GM23248 (cell line): Measurements from ENCODE around the gene ELOVL5. TPM values are rescaled to one million over a fixed set of nuclear protein-coding genes. Genes with fewer than 3 reads are reported as not detected.

Experiments
- DNase-seq: peaks from one replicate; pipeline ENCODE4 v3.0.0-alpha.2; 2015
- H2AFZ ChIP-seq: fragments of 200-600 bp; sonication (generic); 2 replicates; pipeline ENCODE4 v1.6.1; 2016; ENCODE audit warnings: antibody characterized with exemption
- H3F3A ChIP-seq: fragments of 200-600 bp; sonication (generic); 2 replicates; pipeline ENCODE4 v1.6.1; 2016; ENCODE audit warnings: mild to moderate bottlenecking, antibody characterized with exemption, mixed run types; ENCODE audit not compliant: insufficient read depth
- H3K27ac ChIP-seq: fragments of 200-600 bp; sonication (generic); 2 replicates; pipeline ENCODE4 v1.5.1; 2016; ENCODE audit warnings: mild to moderate bottlenecking
- H3K27me3 ChIP-seq: fragments of 200-600 bp; sonication (generic); replicated peaks from 2 replicates; pipeline ENCODE4 v1.6.1; 2016; ENCODE audit warnings: mild to moderate bottlenecking; ENCODE audit not compliant: insufficient read depth
- H3K36me3 ChIP-seq: fragments of 200-600 bp; sonication (generic); 2 replicates; pipeline ENCODE4 v1.6.1; 2016; ENCODE audit warnings: low read depth, mild to moderate bottlenecking
- H3K4me1 ChIP-seq: fragments of 200-600 bp; sonication (generic); 2 replicates; pipeline ENCODE4 v1.6.1; 2016; ENCODE audit warnings: mild to moderate bottlenecking; ENCODE audit not compliant: insufficient read depth
- H3K4me2 ChIP-seq: fragments of 200-600 bp; sonication (generic); one replicate; pipeline ENCODE4 v1.6.1; 2016; ENCODE audit warnings: mild to moderate bottlenecking; ENCODE audit not compliant: unreplicated experiment
- H3K4me3 ChIP-seq: fragments of 200-600 bp; sonication (generic); 2 replicates; pipeline ENCODE4 v1.5.1; 2016; ENCODE audit warnings: mild to moderate bottlenecking
- H3K79me2 ChIP-seq: fragments of 200-600 bp; sonication (generic); 2 replicates; pipeline ENCODE4 v1.6.1; 2016; ENCODE audit warnings: mild to moderate bottlenecking; ENCODE audit not compliant: insufficient read depth
- H3K9ac ChIP-seq: fragments of 200-600 bp; sonication (generic); 2 replicates; pipeline ENCODE4 v1.6.1; 2016; ENCODE audit warnings: mild to moderate bottlenecking
- H3K9me2 ChIP-seq: fragments of 200-600 bp; sonication (generic); 2 replicates; pipeline ENCODE4 v1.6.1; 2016; ENCODE audit warnings: mixed run types, mild to moderate bottlenecking, moderate library complexity; ENCODE audit not compliant: insufficient read depth
- H3K9me3 ChIP-seq: fragments of 200-600 bp; sonication (generic); one replicate; pipeline ENCODE4 v1.6.1; 2017; ENCODE audit warnings: low read depth
- H4K20me1 ChIP-seq: fragments of 200-600 bp; sonication (generic); 2 replicates; pipeline ENCODE4 v1.6.0; 2016; ENCODE audit not compliant: insufficient read depth
- EZH2 ChIP-seq: fragments of 200-600 bp; sonication (generic); IDR thresholded peaks from 2 replicates; pipeline ENCODE4 v1.6.1; 2018; ENCODE audit warnings: antibody characterized with exemption, mild to moderate bottlenecking; ENCODE audit not compliant: insufficient read depth, poor library complexity, severe bottlenecking
- EZH2phosphoT487 ChIP-seq: fragments of 200-600 bp; sonication (generic); IDR thresholded peaks from 2 replicates; pipeline ENCODE4 v1.6.1; 2018; ENCODE audit warnings: antibody characterized with exemption, moderate library complexity, mild to moderate bottlenecking, low read depth; ENCODE audit not compliant: insufficient read depth
- WGBS, 2 experiments: methylation state at CpG; one replicate each; pipeline ENCODE4 v1.1.6; 2015 to 2017; ENCODE audit warnings: low lambda C conversion rate in 2 of 2, low coverage in 1 of 2; ENCODE audit errors: missing lambda C conversion rate in 2 of 2; 5-methylcytosine and 5-hydroxymethylcytosine counted together
- in situ Hi-C: fragments of 300-500 bp; cut with MboI; formaldehyde crosslinking; loops from 2 replicates; pipeline ENCODE4 v1.15.0; 2020
- polyA plus RNA-seq: library from polyadenylated mRNA; unstranded; fragments of >200 nt; fragmentation: Nextera tagmentation; extraction: Ambion mirVana; gene quantifications from 2 replicates; pipeline ENCODE4 v1.2.1, GENCODE V29; 2016
- total RNA-seq: library from RNA; depleted of rRNA; stranded (reverse); fragments of >200 nt; shearing (Covaris generic); gene quantifications from 2 replicates; pipeline ENCODE4 v1.2.3, GENCODE V29; 2014

Gene ELOVL5
- total and polyA plus RNA-seq, 2 experiments from 2014 or later: 70.8 to 87.3 TPM

- Histone ChIP-seq H3K36me3 (no peaks in the 10 kb centered on the region), H3K4me2 (no peak overlapping the region), H3F3A (peaks cover 21% of the 10 kb centered on the region), H3K9ac (no peak overlapping the region), H3K27ac (no peak overlapping the region), H3K27me3 (no peaks in the 10 kb centered on the region), H2AFZ (no peak overlapping the region), H3K4me1 (peaks cover 23% of the 10 kb centered on the region), H3K9me3 (no peaks in the 10 kb centered on the region), H3K79me2 (peaks cover 92% of the 10 kb centered on the region), H3K9me2 (no peaks in the 10 kb centered on the region), H3K4me3 (no peak overlapping the region), H4K20me1 (no peaks in the 10 kb centered on the region; the same call in 1 of the 2 replicates)
- no peak for DNase-seq
- in situ Hi-C loops: no loop called here
- TF ChIP-seq EZH2phosphoT487 (no peak), EZH2 (no peak)
- WGBS, 2 experiments: 96 to 100% methylated on average over 2 of the region's 2 CpGs
Observed at GRCh38 chr6:53331678-53332077, 17.1 kb downstream of the ELOVL5 start.

- peaks cover 83% of the 10 kb centered on the region for H3K79me2 ChIP-seq
- WGBS, 2 experiments: 97 to 100% methylated on average over 1 of the region's 1 CpG
- in situ Hi-C loops: no loop called here
Observed at GRCh38 chr6:53330137-53330536, 18.6 kb downstream of the ELOVL5 start.

GRCh38 chr6:53328375-53328774 lies 20.4 kb downstream of the ELOVL5 start:
- peaks cover 83% of the 10 kb centered on the region for H3K79me2 ChIP-seq
- H3K9ac ChIP-seq: no peak overlapping the region
- H3K9me2 ChIP-seq: no peaks in the 10 kb centered on the region
- TF ChIP-seq EZH2 (no peak), EZH2phosphoT487 (no peak)
- no peaks in the 10 kb centered on the region for H3K27me3 ChIP-seq
- H3K27ac ChIP-seq: peak overlapping the region; percentile 72; the same call in 1 of the 2 replicates
- peaks cover 41% of the 10 kb centered on the region for H3F3A ChIP-seq
- no peak for DNase-seq
- H3K4me2 ChIP-seq: no peak overlapping the region
- no peaks in the 10 kb centered on the region for H4K20me1 ChIP-seq
- in situ Hi-C loops: no loop called here
- peaks cover 42% of the 10 kb centered on the region for H3K4me1 ChIP-seq
- H2AFZ ChIP-seq: no peak overlapping the region
- no peaks in the 10 kb centered on the region for H3K36me3 ChIP-seq
- H3K9me3 ChIP-seq: no peaks in the 10 kb centered on the region
- H3K4me3 ChIP-seq: no peak overlapping the region

More at GRCh38 chr6:53330137-53330536, 18.6 kb downstream of the ELOVL5 start:
- Histone ChIP-seq H3K9ac (no peak overlapping the region), H3K27me3 (no peaks in the 10 kb centered on the region), H3K4me1 (peaks cover 36% of the 10 kb centered on the region), H3F3A (peaks cover 32% of the 10 kb centered on the region), H3K36me3 (no peaks in the 10 kb centered on the region), H3K4me2 (no peak overlapping the region), H3K9me2 (no peaks in the 10 kb centered on the region), H2AFZ (no peak overlapping the region), H3K4me3 (no peak overlapping the region), H4K20me1 (no peaks in the 10 kb centered on the region), H3K27ac (no peak overlapping the region), H3K9me3 (no peaks in the 10 kb centered on the region)
- TF ChIP-seq EZH2: no peak
- no peak for TF ChIP-seq EZH2phosphoT487
- no peak for DNase-seq

GRCh38 chr6:53327017-53327395 lies 21.7 kb downstream of the ELOVL5 start:
- H3K4me3 ChIP-seq: peak overlapping the region; percentile 4; the same call in 1 of the 2 replicates
- peaks cover 52% of the 10 kb centered on the region for H3K4me1 ChIP-seq
- peak; percentile 66 for DNase-seq
- no peaks in the 10 kb centered on the region for H4K20me1 ChIP-seq
- no peaks in the 10 kb centered on the region for H3K9me2 ChIP-seq
- no peak overlapping the region for H2AFZ ChIP-seq
- no peaks in the 10 kb centered on the region for H3K27me3 ChIP-seq
- peak overlapping the region; percentile 72 for H3K27ac ChIP-seq
- peak overlapping the region; percentile 31 for H3K4me2 ChIP-seq
- in situ Hi-C loops: no loop called here
- H3K36me3 ChIP-seq: no peaks in the 10 kb centered on the region
- no peaks in the 10 kb centered on the region for H3K9me3 ChIP-seq
- peaks cover 83% of the 10 kb centered on the region for H3K79me2 ChIP-seq
- peaks cover 51% of the 10 kb centered on the region for H3F3A ChIP-seq
- H3K9ac ChIP-seq: peak overlapping the region; percentile 45
- TF ChIP-seq EZH2phosphoT487 (no peak), EZH2 (no peak)
